HEK293 (cell line): Measurements from ENCODE around the gene PRKCZ.
A peak's percentile ranks its signal among the peaks of the same experiment; 100 is the strongest.

Source experiments
- CTCF ChIA-PET: fragments of 350-600 bp; formaldehyde crosslinking; extraction: SDS; loops from one replicate; lab custom pipeline; 2021; ENCODE audit warnings: antibody characterized with exemption; lab: Yijun Ruan, JAX
- POLR2A ChIA-PET: fragments of 300-600 bp; formaldehyde crosslinking; extraction: SDS; loops from one replicate; lab custom pipeline; 2020; ENCODE audit warnings: antibody characterized with exemption, inconsistent platforms; lab: Yijun Ruan, JAX
- H3K27ac ChIP-seq: fragments of 200-500 bp; sonication (Bioruptor generic); 2 replicates; pipeline ENCODE4 v1.5.1; 2014; ENCODE audit warnings: low read depth, low read length, control low read depth, inconsistent platforms; ENCODE audit errors: extremely low read depth
- H3K36me3 ChIP-seq, 2 experiments: fragments of 200-500 bp in 1 of 2; sonication (Bioruptor generic) in 1 of 2; 1 replicate in 1 of 2; 2 replicates in 1 of 2; pipeline ENCODE4 v1.5.1; 2014 to 2017; ENCODE audit warnings: inconsistent platforms in 2 of 2, low read length in 2 of 2; ENCODE audit not compliant: control insufficient read depth in 2 of 2, insufficient read depth in 1 of 2
- H3K4me1 ChIP-seq: fragments of 200-500 bp; sonication (Bioruptor generic); 2 replicates; pipeline ENCODE4 v1.5.1; 2014; ENCODE audit warnings: mild to moderate bottlenecking, low read length, inconsistent platforms; ENCODE audit not compliant: control insufficient read depth, insufficient read depth
- H3K4me3 ChIP-seq: 2 replicates; pipeline ENCODE4 v1.5.1; 2011; ENCODE audit warnings: low read depth, mild to moderate bottlenecking, control low read depth, low read length, moderate library complexity
- H3K9me3 ChIP-seq: fragments of 200-500 bp; sonication (Bioruptor generic); 2 replicates; pipeline ENCODE4 v1.5.1; 2014; ENCODE audit warnings: low read depth, low read length, inconsistent platforms; ENCODE audit not compliant: control insufficient read depth, insufficient read depth
- BCL11B ChIP-seq: fragments of 450-650 bp; formaldehyde crosslinking; IDR thresholded peaks from 2 replicates; pipeline ENCODE4 v1.5.1; 2016; ENCODE audit warnings: low read depth, missing biosample characterization, missing genetic modification characterization
- KLF1 ChIP-seq: fragments of 450-650 bp; formaldehyde crosslinking; IDR thresholded peaks from 2 replicates; pipeline ENCODE4 v1.5.1; 2016; ENCODE audit warnings: missing biosample characterization, missing genetic modification characterization
- MYNN ChIP-seq: fragments of 450-650 bp; formaldehyde crosslinking; IDR thresholded peaks from 2 replicates; pipeline ENCODE4 v1.5.1; 2016; ENCODE audit warnings: missing biosample characterization, missing genetic modification characterization, borderline replicate concordance
- SALL2 ChIP-seq: fragments of 450-650 bp; formaldehyde crosslinking; IDR thresholded peaks from 2 replicates; pipeline ENCODE4 v1.5.0; 2017; ENCODE audit warnings: missing biosample characterization, mild to moderate bottlenecking, missing genetic modification characterization, borderline replicate concordance
- ZBTB20 ChIP-seq: fragments of 450-650 bp; formaldehyde crosslinking; IDR thresholded peaks from 2 replicates; pipeline ENCODE4 v1.5.1; 2016; ENCODE audit warnings: missing biosample characterization, missing genetic modification characterization
- ZBTB8A ChIP-seq: fragments of 450-650 bp; formaldehyde crosslinking; IDR thresholded peaks from 2 replicates; pipeline ENCODE4 v1.5.1; 2016; ENCODE audit warnings: missing biosample characterization, missing genetic modification characterization
- ZNF184 ChIP-seq: fragments of 450-650 bp; IDR thresholded peaks from 2 replicates; pipeline ENCODE4 v1.5.1; 2018; ENCODE audit warnings: missing biosample characterization, mild to moderate bottlenecking, missing genetic modification characterization
- ZNF2 ChIP-seq: fragments of 450-650 bp; formaldehyde crosslinking; IDR thresholded peaks from 2 replicates; pipeline ENCODE4 v1.5.1; 2016; ENCODE audit warnings: missing biosample characterization, missing genetic modification characterization
- ZNF335 ChIP-seq: fragments of 450-650 bp; formaldehyde crosslinking; conservative IDR thresholded peaks from 2 replicates; pipeline ENCODE4 v1.5.1; 2016; ENCODE audit warnings: missing biosample characterization, missing genetic modification characterization
- ZNF37A ChIP-seq: fragments of 450-650 bp; IDR thresholded peaks from 2 replicates; pipeline ENCODE4 v1.5.1; 2018; ENCODE audit warnings: missing biosample characterization, missing genetic modification characterization
- ZNF394 ChIP-seq: fragments of 450-650 bp; formaldehyde crosslinking; IDR thresholded peaks from 2 replicates; pipeline ENCODE4 v1.5.1; 2016; ENCODE audit warnings: missing biosample characterization, missing genetic modification characterization, mild to moderate bottlenecking, moderate library complexity, borderline replicate concordance
- ZNF529 ChIP-seq: fragments of 450-650 bp; formaldehyde crosslinking; IDR thresholded peaks from 2 replicates; pipeline ENCODE4 v1.5.1; 2017; ENCODE audit warnings: missing genetic modification characterization, missing biosample characterization; ENCODE audit not compliant: insufficient replicate concordance
- ZNF555 ChIP-seq: fragments of 450-650 bp; formaldehyde crosslinking; conservative IDR thresholded peaks from 2 replicates; pipeline ENCODE4 v1.5.1; 2017; ENCODE audit warnings: missing biosample characterization, mild to moderate bottlenecking, missing genetic modification characterization, inconsistent platforms
- ZNF558 ChIP-seq: fragments of 450-650 bp; formaldehyde crosslinking; IDR thresholded peaks from 2 replicates; pipeline ENCODE4 v1.5.1; 2016; ENCODE audit warnings: missing biosample characterization, missing genetic modification characterization
- ZNF600 ChIP-seq: fragments of 450-650 bp; formaldehyde crosslinking; IDR thresholded peaks from 2 replicates; pipeline ENCODE4 v1.5.1; 2016; ENCODE audit warnings: missing biosample characterization, missing genetic modification characterization
- ZNF626 ChIP-seq: fragments of 450-650 bp; sonication (Bioruptor Pico); formaldehyde crosslinking; IDR thresholded peaks from 2 replicates; pipeline ENCODE4 v1.5.1; 2018; ENCODE audit warnings: missing biosample characterization, missing genetic modification characterization, inconsistent platforms
- ZNF692 ChIP-seq: fragments of 450-650 bp; formaldehyde crosslinking; IDR thresholded peaks from 2 replicates; pipeline ENCODE4 v1.5.1; 2016; ENCODE audit warnings: missing biosample characterization, missing genetic modification characterization
- ZNF747 ChIP-seq: fragments of 450-650 bp; formaldehyde crosslinking; IDR thresholded peaks from 2 replicates; pipeline ENCODE4 v1.5.1; 2016; ENCODE audit warnings: missing biosample characterization, missing genetic modification characterization
- TF ChIP-seq, protein P1 (sequence below): fragments of 450-650 bp; formaldehyde crosslinking; IDR thresholded peaks from 2 replicates; pipeline ENCODE4 v1.5.1; 2016; ENCODE audit warnings: missing biosample characterization, missing genetic modification characterization
- TF ChIP-seq, protein P2 (sequence below): fragments of 450-650 bp; formaldehyde crosslinking; IDR thresholded peaks from 2 replicates; pipeline ENCODE4 v1.5.1; 2016; ENCODE audit warnings: missing biosample characterization, missing genetic modification characterization
- TF ChIP-seq, protein P3 (sequence below): sonication (generic); formaldehyde crosslinking; IDR thresholded peaks from 2 replicates; pipeline ENCODE4 v1.8.1; 2022; ENCODE audit warnings: mild to moderate bottlenecking, moderate library complexity, missing genetic modification reagents
- TF ChIP-seq, protein P4 (sequence below): fragments of 450-650 bp; formaldehyde crosslinking; conservative IDR thresholded peaks from 2 replicates; pipeline ENCODE4 v1.5.1; 2016; ENCODE audit warnings: low read depth, missing biosample characterization, missing genetic modification characterization

The PRKCZ gene

GRCh38 chr1:2233997-2234761, 184.0 kb downstream of the PRKCZ start (continued):
- TF ChIP-seq ZNF2 (tag by site-specific recombination) (no peak), ZNF626 (no peak), ZBTB8A (tag by site-specific recombination) (no peak), ZNF529 (tag by site-specific recombination) (no peak), ZNF692 (tag by site-specific recombination) (peak; percentile 59; the same call in 1 of the 2 replicates), ZNF747 (tag by site-specific recombination) (no peak), MYNN (no peak), ZNF184 (no peak)
- TF ChIP-seq, protein P1, sequence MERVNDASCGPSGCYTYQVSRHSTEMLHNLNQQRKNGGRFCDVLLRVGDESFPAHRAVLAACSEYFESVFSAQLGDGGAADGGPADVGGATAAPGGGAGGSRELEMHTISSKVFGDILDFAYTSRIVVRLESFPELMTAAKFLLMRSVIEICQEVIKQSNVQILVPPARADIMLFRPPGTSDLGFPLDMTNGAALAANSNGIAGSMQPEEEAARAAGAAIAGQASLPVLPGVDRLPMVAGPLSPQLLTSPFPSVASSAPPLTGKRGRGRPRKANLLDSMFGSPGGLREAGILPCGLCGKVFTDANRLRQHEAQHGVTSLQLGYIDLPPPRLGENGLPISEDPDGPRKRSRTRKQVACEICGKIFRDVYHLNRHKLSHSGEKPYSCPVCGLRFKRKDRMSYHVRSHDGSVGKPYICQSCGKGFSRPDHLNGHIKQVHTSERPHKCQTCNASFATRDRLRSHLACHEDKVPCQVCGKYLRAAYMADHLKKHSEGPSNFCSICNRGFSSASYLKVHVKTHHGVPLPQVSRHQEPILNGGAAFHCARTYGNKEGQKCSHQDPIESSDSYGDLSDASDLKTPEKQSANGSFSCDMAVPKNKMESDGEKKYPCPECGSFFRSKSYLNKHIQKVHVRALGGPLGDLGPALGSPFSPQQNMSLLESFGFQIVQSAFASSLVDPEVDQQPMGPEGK (tag by site-specific recombination): peak; percentile 63; the same call in 1 of the 2 replicates
- TF ChIP-seq, protein P2, sequence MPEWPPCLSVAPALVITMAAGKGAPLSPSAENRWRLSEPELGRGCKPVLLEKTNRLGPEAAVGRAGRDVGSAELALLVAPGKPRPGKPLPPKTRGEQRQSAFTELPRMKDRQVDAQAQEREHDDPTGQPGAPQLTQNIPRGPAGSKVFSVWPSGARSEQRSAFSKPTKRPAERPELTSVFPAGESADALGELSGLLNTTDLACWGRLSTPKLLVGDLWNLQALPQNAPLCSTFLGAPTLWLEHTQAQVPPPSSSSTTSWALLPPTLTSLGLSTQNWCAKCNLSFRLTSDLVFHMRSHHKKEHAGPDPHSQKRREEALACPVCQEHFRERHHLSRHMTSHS (tag by site-specific recombination): no peak

DNA sequence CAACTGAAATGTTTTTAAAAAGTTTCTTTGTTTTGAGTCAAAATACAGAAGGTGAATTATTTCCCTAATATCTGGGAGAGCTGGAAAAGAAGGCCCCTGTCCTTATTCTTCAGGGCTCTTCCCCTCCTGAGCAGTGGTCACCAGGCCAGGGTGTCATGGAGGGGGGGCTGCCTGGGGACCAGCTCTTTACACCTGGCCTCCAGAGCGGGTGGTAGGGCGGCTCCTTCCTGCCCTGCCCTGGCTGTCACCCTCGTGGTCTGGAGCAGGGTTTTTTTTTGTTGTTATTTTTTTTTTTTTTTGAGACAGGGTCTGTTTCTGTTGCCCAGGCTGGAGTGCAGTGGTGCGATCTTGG, 184.5 kb downstream of the PRKCZ start:
- peak overlapping the region; percentile 32; the same call in 1 of the 2 replicates for H3K27ac ChIP-seq
- H3K4me1 ChIP-seq: peaks cover 29% of the 10 kb centered on the region
- CTCF ChIA-PET: interaction anchor here (1.3 kb wide), 1 partner anchor 40 kb away, joined by 4 read pairs; the partner anchor contains the start of gene FAAP20
- no peak for TF ChIP-seq SALL2 (tag by site-specific recombination)
- TF ChIP-seq ZNF37A (tag by site-specific recombination): no peak
- 0 out of 2 replicates have a peak, but pooled peaks have one; percentile 5 for TF ChIP-seq ZNF335 (tag by site-specific recombination)
- no peak for TF ChIP-seq ZNF2 (tag by site-specific recombination)
- TF ChIP-seq, protein P3, sequence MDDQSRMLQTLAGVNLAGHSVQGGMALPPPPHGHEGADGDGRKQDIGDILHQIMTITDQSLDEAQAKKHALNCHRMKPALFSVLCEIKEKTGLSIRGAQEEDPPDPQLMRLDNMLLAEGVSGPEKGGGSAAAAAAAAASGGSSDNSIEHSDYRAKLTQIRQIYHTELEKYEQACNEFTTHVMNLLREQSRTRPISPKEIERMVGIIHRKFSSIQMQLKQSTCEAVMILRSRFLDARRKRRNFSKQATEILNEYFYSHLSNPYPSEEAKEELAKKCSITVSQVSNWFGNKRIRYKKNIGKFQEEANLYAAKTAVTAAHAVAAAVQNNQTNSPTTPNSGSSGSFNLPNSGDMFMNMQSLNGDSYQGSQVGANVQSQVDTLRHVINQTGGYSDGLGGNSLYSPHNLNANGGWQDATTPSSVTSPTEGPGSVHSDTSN (CRISPR knock-in tag): no peak
- TF ChIP-seq BCL11B (tag by site-specific recombination): no peak
- no peak for TF ChIP-seq ZNF558 (tag by site-specific recombination)
- TF ChIP-seq, protein P4, sequence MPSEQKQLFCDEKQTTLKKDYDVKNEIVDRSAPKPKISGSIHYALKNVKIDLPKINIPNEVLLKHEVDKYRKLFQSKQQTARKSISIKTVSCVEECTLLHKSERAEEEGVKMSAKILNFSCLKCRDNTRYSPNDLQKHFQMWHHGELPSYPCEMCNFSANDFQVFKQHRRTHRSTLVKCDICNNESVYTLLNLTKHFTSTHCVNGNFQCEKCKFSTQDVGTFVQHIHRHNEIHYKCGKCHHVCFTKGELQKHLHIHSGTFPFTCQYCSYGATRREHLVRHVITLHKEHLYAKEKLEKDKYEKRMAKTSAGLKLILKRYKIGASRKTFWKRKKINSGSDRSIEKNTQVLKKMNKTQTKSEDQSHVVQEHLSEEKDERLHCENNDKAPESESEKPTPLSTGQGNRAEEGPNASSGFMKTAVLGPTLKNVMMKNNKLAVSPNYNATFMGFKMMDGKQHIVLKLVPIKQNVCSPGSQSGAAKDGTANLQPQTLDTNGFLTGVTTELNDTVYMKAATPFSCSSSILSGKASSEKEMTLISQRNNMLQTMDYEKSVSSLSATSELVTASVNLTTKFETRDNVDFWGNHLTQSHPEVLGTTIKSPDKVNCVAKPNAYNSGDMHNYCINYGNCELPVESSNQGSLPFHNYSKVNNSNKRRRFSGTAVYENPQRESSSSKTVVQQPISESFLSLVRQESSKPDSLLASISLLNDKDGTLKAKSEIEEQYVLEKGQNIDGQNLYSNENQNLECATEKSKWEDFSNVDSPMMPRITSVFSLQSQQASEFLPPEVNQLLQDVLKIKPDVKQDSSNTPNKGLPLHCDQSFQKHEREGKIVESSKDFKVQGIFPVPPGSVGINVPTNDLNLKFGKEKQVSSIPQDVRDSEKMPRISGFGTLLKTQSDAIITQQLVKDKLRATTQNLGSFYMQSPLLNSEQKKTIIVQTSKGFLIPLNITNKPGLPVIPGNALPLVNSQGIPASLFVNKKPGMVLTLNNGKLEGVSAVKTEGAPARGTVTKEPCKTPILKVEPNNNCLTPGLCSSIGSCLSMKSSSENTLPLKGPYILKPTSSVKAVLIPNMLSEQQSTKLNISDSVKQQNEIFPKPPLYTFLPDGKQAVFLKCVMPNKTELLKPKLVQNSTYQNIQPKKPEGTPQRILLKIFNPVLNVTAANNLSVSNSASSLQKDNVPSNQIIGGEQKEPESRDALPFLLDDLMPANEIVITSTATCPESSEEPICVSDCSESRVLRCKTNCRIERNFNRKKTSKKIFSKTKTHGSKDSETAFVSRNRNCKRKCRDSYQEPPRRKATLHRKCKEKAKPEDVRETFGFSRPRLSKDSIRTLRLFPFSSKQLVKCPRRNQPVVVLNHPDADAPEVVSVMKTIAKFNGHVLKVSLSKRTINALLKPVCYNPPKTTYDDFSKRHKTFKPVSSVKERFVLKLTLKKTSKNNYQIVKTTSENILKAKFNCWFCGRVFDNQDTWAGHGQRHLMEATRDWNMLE (tag by site-specific recombination): no peak
- TF ChIP-seq ZNF394 (tag by site-specific recombination): no peak
- no peak for TF ChIP-seq ZNF747 (tag by site-specific recombination)
- TF ChIP-seq ZNF555: no peak
- TF ChIP-seq ZNF600 (tag by site-specific recombination): peak; percentile 70; the same call in 1 of the 2 replicates
- 0 out of 2 replicates have a peak, but pooled peaks have one; percentile 4 for TF ChIP-seq ZBTB20 (tag by site-specific recombination)
- TF ChIP-seq KLF1 (tag by site-specific recombination): peak; percentile 31; the same call in 1 of the 2 replicates
- peaks cover 0 to 42% of the 10 kb centered on the region in 2 experiments; a peak in 1 of 3 replicates for H3K36me3 ChIP-seq
- no peaks in the 10 kb centered on the region for H3K9me3 ChIP-seq
- POLR2A ChIA-PET: interaction anchor here (0.7 to 1.2 kb wide), 4 partner anchors 26 to 141 kb away, joined by 3 to 6 read pairs (median 3); partner anchors contain the start of gene FAAP20
- no peak overlapping the region for H3K4me3 ChIP-seq
